Thyroid gland (tissue), 4 donors: Measurements from ENCODE around the gene CDC6.

Experiments used
- POLR2A ChIP-seq, 2 donors: fragments of 450-650 bp; IDR thresholded peaks; one replicate each; pipeline ENCODE4 v1.6.1; 2017; ENCODE audit warnings: antibody characterized with exemption in 2 of 2, mild to moderate bottlenecking in 2 of 2, moderate library complexity in 1 of 2
- TF ChIP-seq, protein P1 (sequence below), 6 experiments: fragments of 200-600 bp in 3 of 6; fragments of 450-650 bp in 3 of 6; sonication (generic) in 3 of 6; IDR thresholded peaks; one replicate each; pipeline ENCODE4 v1.5.1; 2016 to 2019; ENCODE audit warnings: antibody characterized with exemption in 6 of 6, mild to moderate bottlenecking in 2 of 6, inconsistent platforms in 1 of 6, moderate library complexity in 1 of 6

GRCh38 chr17:40326014-40326831, 38.5 kb downstream of the CDC6 start:
- TF ChIP-seq, protein P1, sequence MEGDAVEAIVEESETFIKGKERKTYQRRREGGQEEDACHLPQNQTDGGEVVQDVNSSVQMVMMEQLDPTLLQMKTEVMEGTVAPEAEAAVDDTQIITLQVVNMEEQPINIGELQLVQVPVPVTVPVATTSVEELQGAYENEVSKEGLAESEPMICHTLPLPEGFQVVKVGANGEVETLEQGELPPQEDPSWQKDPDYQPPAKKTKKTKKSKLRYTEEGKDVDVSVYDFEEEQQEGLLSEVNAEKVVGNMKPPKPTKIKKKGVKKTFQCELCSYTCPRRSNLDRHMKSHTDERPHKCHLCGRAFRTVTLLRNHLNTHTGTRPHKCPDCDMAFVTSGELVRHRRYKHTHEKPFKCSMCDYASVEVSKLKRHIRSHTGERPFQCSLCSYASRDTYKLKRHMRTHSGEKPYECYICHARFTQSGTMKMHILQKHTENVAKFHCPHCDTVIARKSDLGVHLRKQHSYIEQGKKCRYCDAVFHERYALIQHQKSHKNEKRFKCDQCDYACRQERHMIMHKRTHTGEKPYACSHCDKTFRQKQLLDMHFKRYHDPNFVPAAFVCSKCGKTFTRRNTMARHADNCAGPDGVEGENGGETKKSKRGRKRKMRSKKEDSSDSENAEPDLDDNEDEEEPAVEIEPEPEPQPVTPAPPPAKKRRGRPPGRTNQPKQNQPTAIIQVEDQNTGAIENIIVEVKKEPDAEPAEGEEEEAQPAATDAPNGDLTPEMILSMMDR (IDR thresholded peaks at IDR 0.05): no peak
- TF ChIP-seq POLR2A (IDR thresholded peaks at IDR 0.05): no peak
